SH-SY5Y (cell line): Measurements from ENCODE around the gene SUMO2.

ENCODE experiments used
- GATA2 ChIP-seq: IDR thresholded peaks from 2 replicates; pipeline ENCODE4 v1.6.1; 2011; ENCODE audit warnings: mild to moderate bottlenecking, low read depth, low read length
- GATA3 ChIP-seq: IDR thresholded peaks from 2 replicates; pipeline ENCODE4 v1.6.1; 2011; ENCODE audit warnings: low read depth, mild to moderate bottlenecking, low read length, moderate library complexity

The SUMO2 gene

DNA sequence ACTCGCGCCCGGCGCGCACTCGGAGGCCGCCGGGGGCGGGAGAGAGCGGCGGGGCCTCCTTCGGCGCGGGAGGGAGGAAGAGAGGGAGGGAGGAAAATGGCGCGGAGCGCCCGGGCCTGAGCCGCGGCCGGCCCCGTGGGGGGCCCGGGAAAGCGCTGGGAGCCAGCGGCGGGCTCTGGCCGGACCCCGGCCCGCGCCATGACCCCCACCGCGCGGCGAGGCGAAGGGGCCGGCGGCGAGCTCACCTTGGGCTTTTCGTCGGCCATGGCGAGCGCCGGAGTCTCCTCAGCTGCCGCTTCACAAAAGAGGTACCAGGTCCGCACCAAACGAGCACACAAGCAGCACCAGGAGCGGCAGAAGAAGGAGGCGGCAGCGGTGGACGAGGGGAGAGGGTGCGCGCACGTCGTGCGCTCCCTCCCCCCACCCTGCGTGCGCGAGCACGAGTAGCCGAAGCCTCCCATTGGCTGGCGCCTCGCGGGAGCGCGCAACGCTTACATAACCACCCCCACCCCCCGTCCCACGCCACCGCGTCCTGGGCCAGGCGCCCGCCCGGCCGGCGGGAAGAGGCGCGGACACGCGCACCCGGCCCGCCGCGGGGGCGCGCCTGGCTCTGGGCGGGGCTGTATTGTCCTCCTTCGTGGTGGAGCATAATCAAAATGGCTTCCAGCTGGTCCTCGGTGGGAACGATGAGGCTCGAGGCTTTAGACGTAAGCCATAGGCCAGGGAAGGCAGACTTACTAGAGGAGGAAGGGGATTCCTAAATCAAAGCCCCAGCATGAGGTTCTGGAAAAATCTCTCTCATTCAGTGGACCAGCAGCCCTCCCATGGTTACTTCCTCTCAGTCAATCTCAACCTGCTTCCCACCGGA, at the start of gene SUMO2:
Gene SUMO2 (minus strand): TSS at position 391 of the 868 bp plus-strand sequence. CDS start 125 bp downstream, at position 266.
- TF ChIP-seq GATA3 (no peak), GATA2 (no peak)

DNA sequence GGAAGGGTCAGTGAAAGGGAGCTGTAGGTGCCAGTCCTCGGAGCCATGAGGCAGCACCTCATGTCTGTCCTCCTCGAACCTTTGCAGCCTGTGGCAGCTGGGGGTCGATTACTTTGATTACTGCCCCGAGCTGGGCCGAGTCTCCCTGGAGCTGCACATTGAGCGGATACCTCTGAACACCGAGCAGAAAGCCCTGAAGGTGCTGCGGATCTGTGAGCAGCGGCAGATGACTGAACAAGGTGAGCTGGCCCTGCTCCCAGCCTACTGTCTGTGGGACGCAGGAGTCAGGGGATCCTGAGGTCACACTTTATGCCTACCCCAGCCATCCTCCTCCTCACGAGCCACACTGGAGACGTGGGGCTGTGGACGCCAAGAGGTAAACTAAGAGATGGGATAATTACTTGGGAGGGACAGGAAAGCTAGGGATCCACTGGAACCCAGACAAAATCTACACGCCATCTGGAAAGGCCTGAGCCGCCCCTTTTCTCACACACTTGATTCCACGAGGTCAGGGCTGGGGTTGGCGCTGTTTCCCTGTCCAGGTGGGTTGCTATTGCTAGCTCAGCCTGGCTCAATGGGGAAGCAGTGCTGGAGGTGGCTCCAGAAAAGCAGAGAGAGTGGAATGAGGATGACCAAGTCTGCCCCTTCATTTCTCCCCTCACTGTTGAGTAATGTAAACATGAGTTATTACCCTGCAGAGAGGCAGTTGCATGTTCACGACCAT, 49.1 kb upstream of the SUMO2 start:
- TF ChIP-seq GATA3 (no peak), GATA2 (no peak)

DNA sequence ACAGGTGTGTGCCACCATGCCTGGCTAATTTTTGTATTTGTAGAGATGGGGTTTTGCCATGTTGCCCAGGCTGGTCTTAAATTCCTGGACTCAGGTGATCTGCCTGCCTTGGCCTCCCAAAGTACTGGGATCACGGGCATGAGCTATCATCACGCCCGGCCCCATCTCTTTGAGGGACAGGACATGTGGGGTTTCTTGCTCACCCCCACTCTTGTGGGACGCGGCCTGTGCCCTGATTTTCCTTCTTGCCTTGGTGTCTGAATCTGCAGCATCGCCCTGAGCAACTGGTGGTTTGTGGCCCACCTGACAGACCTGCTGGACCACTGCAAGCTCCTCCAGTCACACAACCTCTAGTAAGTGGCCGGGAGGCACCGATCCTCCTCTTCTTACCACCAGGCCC, 48.3 kb upstream of the SUMO2 start:
- no peak for TF ChIP-seq GATA3
- TF ChIP-seq GATA2 = no peak

DNA sequence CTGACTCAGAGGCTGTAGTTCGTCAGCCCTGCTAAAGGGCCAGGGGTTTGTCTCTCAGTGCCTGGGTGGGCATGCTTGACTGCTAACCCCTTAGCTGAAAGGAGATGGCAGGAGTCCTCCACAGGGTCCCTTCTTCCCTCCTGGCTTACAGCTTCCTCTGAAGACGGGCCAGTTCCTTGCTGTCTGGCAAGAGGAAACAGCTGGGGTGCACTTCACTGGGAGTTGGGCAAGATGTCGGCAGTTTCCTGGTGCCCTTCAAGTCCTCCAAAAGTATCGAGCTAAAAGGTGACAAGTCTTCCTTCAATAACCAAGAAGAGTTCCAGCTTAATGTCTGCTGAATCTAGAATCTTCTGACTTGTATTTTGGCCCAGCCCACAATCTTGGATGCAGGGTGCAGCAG, 46.1 kb upstream of the SUMO2 start:
- TF ChIP-seq GATA3 = no peak
- TF ChIP-seq GATA2 = no peak

DNA sequence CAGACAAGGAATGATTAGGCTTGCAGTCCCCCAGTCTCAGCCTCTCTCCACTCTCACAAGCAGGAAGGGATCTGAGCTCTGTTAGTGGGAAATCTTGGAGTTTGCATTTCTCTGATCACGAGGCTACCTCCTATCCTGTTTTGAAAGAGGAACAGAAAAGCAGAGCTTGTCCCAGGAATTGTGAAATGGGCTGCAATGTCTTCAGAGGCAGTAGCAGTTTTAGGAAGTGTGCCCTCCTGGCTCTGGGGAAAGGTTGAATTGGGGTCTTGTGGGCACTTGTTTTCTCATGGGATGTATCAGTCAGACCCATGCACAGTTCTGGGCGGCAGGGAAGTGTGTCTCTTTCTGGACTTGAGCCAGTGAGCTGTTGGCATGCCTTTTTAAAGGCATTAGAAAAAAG, 45.5 kb upstream of the SUMO2 start:
- TF ChIP-seq GATA2 = no peak

DNA sequence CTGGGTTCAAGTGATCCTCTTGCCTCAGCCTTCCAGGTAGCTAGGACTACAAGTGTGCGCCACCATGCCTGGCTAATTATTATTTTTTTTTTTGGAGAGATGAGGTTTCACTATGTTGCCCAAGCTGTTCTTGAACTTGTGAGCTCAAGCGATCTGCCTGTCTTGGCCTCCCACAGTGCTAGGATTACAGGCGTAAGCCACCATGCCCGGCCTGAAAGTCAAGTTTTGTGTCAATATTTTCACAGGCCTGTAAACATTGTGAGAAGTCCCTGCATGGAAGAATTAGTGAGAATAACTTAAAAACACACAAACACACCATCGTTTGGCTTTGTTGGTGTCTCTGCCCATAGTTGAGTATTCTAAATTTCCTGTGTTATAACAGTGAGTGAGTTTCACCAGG, 45.0 kb upstream of the SUMO2 start:
- TF ChIP-seq GATA3 (no peak), GATA2 (no peak)

GRCh38 chr17:75225016-75225415, 42.3 kb upstream of the SUMO2 start:
- no peak for TF ChIP-seq GATA2
- no peak for TF ChIP-seq GATA3

GRCh38 chr17:75219815-75220214, 37.1 kb upstream of the SUMO2 start:
- TF ChIP-seq GATA2 (no peak), GATA3 (no peak)

DNA sequence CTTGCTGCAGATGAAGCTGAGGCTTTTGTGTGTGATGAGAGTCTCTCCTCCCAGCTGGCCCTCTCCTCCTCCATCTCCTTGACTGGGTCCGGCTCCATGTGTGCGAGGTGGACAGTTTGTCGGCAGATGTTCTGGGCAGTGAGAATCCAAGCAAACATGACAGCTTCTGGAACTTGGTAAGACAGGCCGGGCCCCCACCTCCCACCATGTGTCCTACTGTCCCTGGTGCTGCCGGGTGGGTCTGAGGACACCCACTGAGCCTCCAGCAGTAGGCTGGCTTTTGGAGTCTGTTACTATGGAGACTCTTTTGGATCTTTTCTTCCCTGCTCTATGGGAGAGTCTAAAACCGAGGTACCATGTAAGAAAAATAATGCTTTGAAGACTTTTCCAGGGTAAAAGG, 35.4 kb upstream of the SUMO2 start:
- TF ChIP-seq GATA2 (no peak), GATA3 (no peak)

GRCh38 chr17:75209061-75209460, 26.3 kb upstream of the SUMO2 start:
- TF ChIP-seq GATA2 (no peak), GATA3 (no peak)

GRCh38 chr17:75208161-75208560, 25.4 kb upstream of the SUMO2 start:
- TF ChIP-seq GATA3 = no peak

DNA sequence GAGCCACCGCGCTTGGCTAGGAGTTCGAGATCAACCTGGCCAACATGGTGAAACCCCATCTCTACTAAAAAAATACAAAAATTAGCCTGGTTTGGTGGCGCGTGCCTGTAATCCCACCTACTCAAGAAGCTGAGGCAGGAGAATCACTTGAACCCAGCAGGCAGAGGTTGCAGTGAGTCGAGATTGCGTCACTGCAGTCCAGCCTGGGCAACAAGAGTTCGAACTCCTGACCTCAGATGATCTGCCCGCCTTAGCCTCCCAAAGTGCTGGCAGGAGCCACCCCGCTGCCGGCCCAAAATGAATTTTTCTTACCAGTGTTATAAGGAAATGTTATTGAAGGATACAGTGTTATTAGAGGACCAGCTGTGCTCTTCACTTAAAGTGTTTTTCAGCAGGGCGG, 25.0 kb upstream of the SUMO2 start:
- TF ChIP-seq GATA3 (no peak), GATA2 (no peak)

DNA sequence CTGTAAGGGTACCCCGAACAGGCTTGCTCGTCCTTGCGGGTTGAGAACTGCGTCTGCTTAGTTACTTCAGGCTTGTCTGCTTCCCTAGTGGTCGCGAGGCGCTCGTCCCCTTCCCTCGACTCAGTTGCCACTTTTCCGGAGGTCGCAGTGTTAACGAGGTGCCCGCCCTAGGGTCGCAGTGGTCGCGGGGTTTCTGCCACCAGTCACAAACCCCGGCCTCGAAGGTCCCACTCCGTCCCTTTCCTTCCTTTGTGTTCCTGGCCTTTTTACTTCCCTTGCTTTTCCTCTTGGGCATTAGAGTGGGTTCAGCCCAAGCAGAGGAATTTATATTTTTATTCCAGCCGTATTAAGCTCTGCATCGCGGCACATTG, 23.0 kb upstream of the SUMO2 start:
- TF ChIP-seq GATA3 (no peak), GATA2 (no peak)

- TF ChIP-seq GATA3 (no peak), GATA2 (no peak)
These were observed 22.5 kb upstream of the SUMO2 start, which contains the start of gene NUP85 for GRCh38 chr17:75205037-75205792. NUP85 (plus strand) TSS chr17:75205679; CDS start chr17:75205762, 83 bp downstream.

GRCh38 chr17:75199886-75200618, 17.3 kb upstream of the SUMO2 start:
- TF ChIP-seq GATA3 (no peak), GATA2 (no peak)

- TF ChIP-seq GATA3 (no peak), GATA2 (no peak)
These were observed 12.1 kb upstream of the SUMO2 start for GRCh38 chr17:75194879-75195278.
